Peyer's patch (tissue), 4 donors: ENCODE results near the gene ZBTB7C. TPM values are rescaled to one million over a fixed set of nuclear protein-coding genes. Genes with fewer than 3 reads are reported as not detected.

Experiments
- DNase-seq, 3 donors: peaks; one replicate each; pipeline ENCODE4 v3.0.0-alpha.2; 2017 to 2019
- H3K27ac ChIP-seq, 4 donors: fragments of 200-600 bp; sonication (generic); one replicate each; pipeline ENCODE4 v1.5.1; 2016 to 2019
- H3K27me3 ChIP-seq, 2 donors: fragments of 200-600 bp; sonication (generic); one replicate each; pipeline ENCODE4 v1.5.1; 2019
- H3K36me3 ChIP-seq, 3 donors: fragments of 200-600 bp; sonication (generic); one replicate each; pipeline ENCODE4 v1.5.1; 2016 to 2019
- H3K4me1 ChIP-seq, 4 donors: fragments of 200-600 bp; sonication (generic); one replicate each; pipeline ENCODE4 v1.5.1; 2016 to 2019
- H3K4me3 ChIP-seq, 4 donors: fragments of 200-600 bp; sonication (generic); 1 replicate in 3 of 4; 2 replicates in 1 of 4; pipeline ENCODE4 v1.5.1; 2016 to 2019; ENCODE audit warnings: mild to moderate bottlenecking in 1 of 4
- H3K9me3 ChIP-seq, 4 donors: fragments of 200-600 bp; sonication (generic); one replicate each; pipeline ENCODE4 v1.5.1; 2016 to 2019; ENCODE audit warnings: mild to moderate bottlenecking in 1 of 4
- CTCF ChIP-seq, 6 experiments: fragments of 450-650 bp in 4 of 6; fragments of 200-600 bp in 2 of 6; sonication (generic) in 1 of 6; IDR thresholded peaks; one replicate each; pipeline ENCODE4 v1.5.1; 2017 to 2019; ENCODE audit warnings: antibody characterized with exemption in 6 of 6, mild to moderate bottlenecking in 3 of 6, moderate library complexity in 1 of 6
- POLR2A ChIP-seq, 2 donors: fragments of 450-650 bp; IDR thresholded peaks; one replicate each; pipeline ENCODE4 v1.5.1; 2017; ENCODE audit warnings: antibody characterized with exemption in 2 of 2, mild to moderate bottlenecking in 2 of 2, moderate library complexity in 2 of 2
- total RNA-seq, 4 donors: library from RNA; depleted of rRNA; stranded (reverse); fragments of >200 nt; gene quantifications; one replicate each; pipeline ENCODE4 v1.1.0, GENCODE V29; 2016

Gene ZBTB7C
- total RNA-seq, 4 donors from 2014 or later = 10.5 to 15.7 (median 14.2) TPM

- H3K9me3 ChIP-seq = no peaks in the 10 kb centered on the region
- no peak for TF ChIP-seq CTCF (IDR thresholded peaks at IDR 0.05)
- TF ChIP-seq POLR2A (IDR thresholded peaks at IDR 0.05) = no peak
- H3K36me3 ChIP-seq = no peaks in the 10 kb centered on the region
- no peaks in the 10 kb centered on the region for H3K4me1 ChIP-seq
- H3K27ac ChIP-seq = no peak overlapping the region
- H3K27me3 ChIP-seq = no peaks in the 10 kb centered on the region
- no peak overlapping the region for H3K4me3 ChIP-seq
- no peak for DNase-seq
These were observed 84.0 kb downstream of the ZBTB7C start for GRCh38 chr18:48325115-48325665.

- no peak for DNase-seq
- Histone ChIP-seq H3K27ac (no peak overlapping the region), H3K36me3 (no peaks in the 10 kb centered on the region), H3K4me1 (no peaks in the 10 kb centered on the region), H3K4me3 (no peak overlapping the region), H3K9me3 (no peaks in the 10 kb centered on the region), H3K27me3 (no peaks in the 10 kb centered on the region)
- TF ChIP-seq POLR2A (IDR thresholded peaks at IDR 0.05) (no peak), CTCF (IDR thresholded peaks at IDR 0.05) (no peak)
These were observed 84.5 kb downstream of the ZBTB7C start for GRCh38 chr18:48324651-48325050.

GRCh38 chr18:48323151-48323550, 86.0 kb downstream of the ZBTB7C start:
- Histone ChIP-seq H3K4me1 (no peaks in the 10 kb centered on the region), H3K36me3 (no peaks in the 10 kb centered on the region), H3K27me3 (no peaks in the 10 kb centered on the region), H3K4me3 (no peak overlapping the region), H3K27ac (no peak overlapping the region), H3K9me3 (no peaks in the 10 kb centered on the region)
- no peak for DNase-seq
- TF ChIP-seq CTCF (IDR thresholded peaks at IDR 0.05) (no peak), POLR2A (IDR thresholded peaks at IDR 0.05) (no peak)

- Histone ChIP-seq H3K27ac (no peak overlapping the region), H3K4me3 (no peak overlapping the region), H3K9me3 (no peaks in the 10 kb centered on the region), H3K36me3 (no peaks in the 10 kb centered on the region), H3K27me3 (no peaks in the 10 kb centered on the region), H3K4me1 (no peaks in the 10 kb centered on the region)
- TF ChIP-seq CTCF (IDR thresholded peaks at IDR 0.05) = no peak
- TF ChIP-seq POLR2A (IDR thresholded peaks at IDR 0.05) = no peak
- no peak for DNase-seq
These were observed 87.6 kb downstream of the ZBTB7C start for GRCh38 chr18:48321536-48321935.

- no peak overlapping the region for H3K4me3 ChIP-seq
- no peak for TF ChIP-seq CTCF (IDR thresholded peaks at IDR 0.05)
- TF ChIP-seq POLR2A (IDR thresholded peaks at IDR 0.05) = no peak
- no peaks in the 10 kb centered on the region for H3K27me3 ChIP-seq
- no peaks in the 10 kb centered on the region for H3K4me1 ChIP-seq
- H3K9me3 ChIP-seq = no peaks in the 10 kb centered on the region
- no peak overlapping the region for H3K27ac ChIP-seq
- DNase-seq = no peak
- H3K36me3 ChIP-seq = no peaks in the 10 kb centered on the region
These were observed 88.1 kb downstream of the ZBTB7C start for GRCh38 chr18:48321121-48321520.

- Histone ChIP-seq H3K36me3 (no peaks in the 10 kb centered on the region), H3K27me3 (no peaks in the 10 kb centered on the region), H3K4me3 (no peak overlapping the region), H3K9me3 (no peaks in the 10 kb centered on the region), H3K4me1 (no peaks in the 10 kb centered on the region), H3K27ac (no peak overlapping the region)
- DNase-seq = no peak
- TF ChIP-seq POLR2A (IDR thresholded peaks at IDR 0.05) = no peak
- TF ChIP-seq CTCF (IDR thresholded peaks at IDR 0.05) = no peak
These were observed 88.6 kb downstream of the ZBTB7C start for GRCh38 chr18:48320639-48320945.
